Kidney epithelial cell (primary cell): ENCODE data around the gene IER3. TPM values are rescaled to one million over a fixed set of nuclear protein-coding genes. Genes with fewer than 3 reads are reported as not detected.
"Not testable (repeated sequence)": the region's sequence is repeated elsewhere in the genome, so short reads cannot be mapped to it uniquely, and the experiment has no call there.

Experiments used
- DNase-seq: peaks from one replicate; pipeline ENCODE4 v3.0.0-alpha.2; 2010; ENCODE audit warnings: low read depth
- H3K27me3 ChIP-seq: 2 replicates; pipeline ENCODE4 v1.6.0; 2011; ENCODE audit warnings: low read length; ENCODE audit not compliant: control insufficient read depth, insufficient read depth
- H3K36me3 ChIP-seq: 2 replicates; pipeline ENCODE4 v1.5.1; 2011; ENCODE audit warnings: low read length; ENCODE audit not compliant: control insufficient read depth, insufficient read depth
- H3K4me3 ChIP-seq: 2 replicates; pipeline ENCODE4 v1.5.1; 2011; ENCODE audit warnings: low read depth, mild to moderate bottlenecking, control low read depth, low read length
- total RNA-seq: library from RNA; depleted of rRNA; stranded (reverse); fragments of >200 nt; gene quantifications from 2 replicates; pipeline ENCODE4 v1.2.3, GENCODE V29; 2015
- TF ChIP-seq, protein P1 (sequence below): IDR thresholded peaks from 2 replicates; pipeline ENCODE4 v1.5.1; 2011; ENCODE audit warnings: mild to moderate bottlenecking, moderate library complexity, low read length, control low read depth, inconsistent platforms; ENCODE audit not compliant: insufficient read depth, poor library complexity, severe bottlenecking

The IER3 gene
- total RNA-seq, 1 donor from 2014 or later: 229 TPM

DNA sequence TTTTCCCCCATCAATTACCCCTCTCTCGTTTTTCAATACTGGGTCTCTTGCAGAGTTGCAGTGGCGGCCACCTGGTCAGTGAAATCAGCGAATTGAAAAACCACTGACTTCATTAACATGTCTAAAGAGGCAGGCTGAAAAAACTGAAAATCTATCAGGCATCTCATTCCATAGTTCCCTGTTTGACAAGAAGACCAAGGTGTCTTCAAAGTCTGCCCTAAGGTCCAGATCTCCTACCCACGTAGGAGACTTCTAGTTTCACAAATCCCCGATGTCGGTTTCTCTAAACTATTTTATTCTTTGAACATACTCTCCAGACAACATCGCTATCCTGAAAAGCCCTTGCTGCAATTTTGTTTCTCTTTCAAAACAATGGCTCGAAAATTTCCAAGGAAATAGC lies 25.0 kb downstream of the IER3 start:
- DNase-seq: no peak

GRCh38 chr6:30717845-30718720 lies 26.3 kb downstream of the IER3 start:
- not testable (repeated sequence) for H3K36me3 ChIP-seq, H3K27me3 ChIP-seq, DNase-seq
- H3K4me3 ChIP-seq: peak overlapping the region; percentile 39

More for the DNA sequence above, 25.0 kb downstream of the IER3 start:
- Histone ChIP-seq H3K36me3 (peaks cover 4% of the 10 kb centered on the region), H3K27me3 (no peaks in the 10 kb centered on the region), H3K4me3 (peak overlapping the region; percentile 86)
- TF ChIP-seq, protein P1, sequence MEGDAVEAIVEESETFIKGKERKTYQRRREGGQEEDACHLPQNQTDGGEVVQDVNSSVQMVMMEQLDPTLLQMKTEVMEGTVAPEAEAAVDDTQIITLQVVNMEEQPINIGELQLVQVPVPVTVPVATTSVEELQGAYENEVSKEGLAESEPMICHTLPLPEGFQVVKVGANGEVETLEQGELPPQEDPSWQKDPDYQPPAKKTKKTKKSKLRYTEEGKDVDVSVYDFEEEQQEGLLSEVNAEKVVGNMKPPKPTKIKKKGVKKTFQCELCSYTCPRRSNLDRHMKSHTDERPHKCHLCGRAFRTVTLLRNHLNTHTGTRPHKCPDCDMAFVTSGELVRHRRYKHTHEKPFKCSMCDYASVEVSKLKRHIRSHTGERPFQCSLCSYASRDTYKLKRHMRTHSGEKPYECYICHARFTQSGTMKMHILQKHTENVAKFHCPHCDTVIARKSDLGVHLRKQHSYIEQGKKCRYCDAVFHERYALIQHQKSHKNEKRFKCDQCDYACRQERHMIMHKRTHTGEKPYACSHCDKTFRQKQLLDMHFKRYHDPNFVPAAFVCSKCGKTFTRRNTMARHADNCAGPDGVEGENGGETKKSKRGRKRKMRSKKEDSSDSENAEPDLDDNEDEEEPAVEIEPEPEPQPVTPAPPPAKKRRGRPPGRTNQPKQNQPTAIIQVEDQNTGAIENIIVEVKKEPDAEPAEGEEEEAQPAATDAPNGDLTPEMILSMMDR: no peak

DNA sequence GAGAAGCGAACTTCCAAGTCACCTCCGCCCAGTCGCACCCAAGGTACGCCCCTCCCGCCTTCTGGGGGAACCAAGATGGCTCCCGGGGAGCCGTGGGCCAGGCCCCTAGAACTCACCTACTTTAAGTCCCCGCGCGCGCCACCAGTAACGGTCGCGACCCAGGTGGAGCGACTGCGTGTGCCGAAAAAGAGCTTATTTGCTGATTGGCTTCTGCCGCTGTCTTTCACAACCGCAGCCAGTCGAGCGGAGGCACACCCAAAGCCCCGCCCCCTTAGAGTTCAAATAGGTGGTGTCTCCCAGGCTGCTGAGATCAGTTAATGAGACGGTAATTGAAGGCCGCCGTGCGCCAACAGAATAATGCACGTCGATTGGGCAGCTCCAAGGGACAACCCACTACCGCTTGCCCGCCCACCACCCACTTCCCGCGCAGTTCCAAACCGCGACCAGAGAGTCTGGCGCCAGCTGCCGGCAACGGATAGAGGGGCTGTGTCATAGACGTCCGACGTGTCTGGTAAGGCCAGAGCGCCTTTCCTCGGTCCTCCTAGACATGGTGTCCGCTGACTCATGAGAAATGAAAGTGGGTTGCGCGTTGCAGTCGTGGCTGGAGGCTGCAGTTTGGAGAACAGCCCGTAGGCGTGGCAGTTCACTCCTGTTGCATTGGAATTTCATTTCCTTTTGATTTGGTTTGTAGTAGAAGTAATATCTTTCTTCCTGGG lies 27.1 kb downstream of the IER3 start, which contains the start of gene MDC1:
TSS of gene MDC1 (minus strand) at position 153 of the 716 bp plus-strand sequence. CDS start 2,106 bp downstream, outside the sequence.
- TF ChIP-seq, protein P1: peak; percentile 32
- Histone ChIP-seq H3K27me3 (no peaks in the 10 kb centered on the region), H3K36me3 (peaks cover 3% of the 10 kb centered on the region), H3K4me3 (peak within 1 kb of the TSS; percentile 62)
- DNase-seq: peak; percentile 99

DNA sequence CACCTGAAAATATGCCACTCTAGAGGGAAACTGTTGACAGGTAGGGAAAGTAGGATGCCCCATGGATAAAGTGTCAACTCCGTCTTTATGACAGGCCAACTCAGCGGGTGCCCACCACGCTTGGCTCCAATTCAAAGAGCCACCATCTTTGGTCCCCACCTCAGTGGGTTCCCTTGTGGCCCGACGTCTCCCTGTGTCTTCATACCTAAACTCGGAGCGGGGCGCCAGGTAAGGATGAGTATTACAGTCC lies 27.5 kb downstream of the IER3 start:
- Histone ChIP-seq H3K4me3 (peak overlapping the region; percentile 62), H3K27me3 (no peaks in the 10 kb centered on the region), H3K36me3 (peaks cover 1% of the 10 kb centered on the region)
- DNase-seq: no peak
- TF ChIP-seq, protein P1: no peak

DNA sequence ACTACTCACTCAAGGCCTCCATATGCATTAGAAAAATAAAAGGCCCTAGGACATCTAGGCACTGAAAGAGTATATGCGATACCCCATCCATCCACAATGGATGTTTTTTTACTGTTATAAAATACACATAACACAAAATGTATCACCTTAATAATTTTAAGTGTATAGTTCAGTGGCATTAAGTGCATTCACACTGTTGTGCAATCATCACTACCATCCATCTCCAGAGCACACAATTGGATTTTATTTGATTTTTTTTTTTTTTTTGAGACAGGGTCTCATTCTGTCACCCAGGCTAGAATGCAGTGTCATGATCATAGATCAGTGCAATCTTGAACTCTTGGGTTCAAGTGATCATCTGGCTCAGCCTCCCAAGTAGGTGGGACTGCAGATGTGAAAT lies 30.1 kb downstream of the IER3 start:
- H3K4me3 ChIP-seq: no peak overlapping the region
- TF ChIP-seq, protein P1: no peak
- DNase-seq: no peak
- no peaks in the 10 kb centered on the region for H3K36me3 ChIP-seq
- no peaks in the 10 kb centered on the region for H3K27me3 ChIP-seq

GRCh38 chr6:30712441-30712945 lies 31.9 kb downstream of the IER3 start:
- Histone ChIP-seq H3K4me3 (no peak overlapping the region), H3K27me3 (no peaks in the 10 kb centered on the region), H3K36me3 (no peaks in the 10 kb centered on the region)
- TF ChIP-seq, protein P1: no peak
- DNase-seq: no peak
